ENCODE data around the gene ILF2. TPM values are rescaled to one million over a fixed set of nuclear protein-coding genes. Genes with fewer than 3 reads are reported as not detected.
A peak's percentile ranks its signal among the peaks of the same experiment; 100 is the strongest.

The ILF2 gene
- total and polyA plus RNA-seq, 2 of the 13 experiments (the other 11 are each of a cell fraction or from before 2014, with no cell fraction given) = 292 to 366 TPM

DNA sequence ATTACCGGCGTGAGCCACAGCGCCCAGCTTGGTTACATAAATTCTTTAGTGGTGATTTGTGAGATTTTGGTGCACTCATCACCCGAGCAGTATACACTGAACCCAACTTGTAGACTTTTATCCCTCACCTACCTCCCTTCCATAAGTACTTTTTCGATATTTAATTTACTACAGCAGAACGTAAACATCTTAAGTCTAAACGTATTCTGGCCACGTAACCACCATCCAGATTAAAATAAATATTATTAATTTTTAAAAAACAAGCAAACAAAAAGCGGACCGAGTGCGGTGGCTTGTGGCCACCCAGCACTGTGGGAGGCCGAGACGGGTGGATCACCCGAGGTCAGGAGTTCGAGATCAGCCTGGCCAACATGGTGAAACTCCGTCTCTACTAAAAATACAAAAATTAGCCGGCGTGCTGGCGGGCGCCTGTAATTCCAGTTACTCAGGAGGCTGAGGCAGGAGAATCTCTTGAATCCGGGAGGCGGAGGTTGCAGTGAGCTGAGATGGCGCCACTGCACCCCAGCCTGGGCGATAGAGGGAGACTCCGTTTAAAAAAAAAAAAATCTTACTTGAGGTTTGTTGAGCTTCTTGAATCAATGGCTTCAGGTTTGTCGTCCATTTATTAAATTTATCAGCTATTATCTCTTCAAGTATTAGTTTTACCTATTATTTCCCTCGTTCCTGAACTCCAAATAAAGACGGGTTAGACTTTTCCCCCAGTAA is 998 bp upstream of the ILF2 start (continued):
- TF ChIP-seq, protein P1, sequence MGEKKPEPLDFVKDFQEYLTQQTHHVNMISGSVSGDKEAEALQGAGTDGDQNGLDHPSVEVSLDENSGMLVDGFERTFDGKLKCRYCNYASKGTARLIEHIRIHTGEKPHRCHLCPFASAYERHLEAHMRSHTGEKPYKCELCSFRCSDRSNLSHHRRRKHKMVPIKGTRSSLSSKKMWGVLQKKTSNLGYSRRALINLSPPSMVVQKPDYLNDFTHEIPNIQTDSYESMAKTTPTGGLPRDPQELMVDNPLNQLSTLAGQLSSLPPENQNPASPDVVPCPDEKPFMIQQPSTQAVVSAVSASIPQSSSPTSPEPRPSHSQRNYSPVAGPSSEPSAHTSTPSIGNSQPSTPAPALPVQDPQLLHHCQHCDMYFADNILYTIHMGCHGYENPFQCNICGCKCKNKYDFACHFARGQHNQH (CRISPR knock-in tag; IDR thresholded peaks at IDR 0.05) = 0 out of 2 replicates have a peak, but pooled peaks have one; percentile 25
- TF ChIP-seq ZNF441 (CRISPR knock-in tag; IDR thresholded peaks at IDR 0.05; ENCODE audit: borderline replicate concordance) = peak; percentile 91

- H3K36me3 ChIP-seq (replicated peaks in 1 of 2; ENCODE audit: control insufficient read depth in 1 of 2, insufficient read depth in 2 of 2, low read length in 2 of 2) = peaks cover 18 to 38% of the 10 kb centered on the region in 2 experiments
- POLR2A ChIA-PET = interaction anchor here (2.1 kb wide), 1 partner anchor 36 kb away, joined by 9 read pairs; the partner anchor contains the start of gene CHTOP
- peak overlapping the region; percentile 78 for H3K27ac ChIP-seq (ENCODE audit: extremely low read length, insufficient read depth, low read length)
- CTCF ChIA-PET (ENCODE audit: low intra/inter-chr PET ratio, low total read pairs) = no interaction called here
- H3K4me3 ChIP-seq (replicated peaks in 1 of 3; ENCODE audit: insufficient read depth in 1 of 3, low read depth in 2 of 3, low read length in 3 of 3) = peak overlapping the region; percentile 65 to 83 (median 83)
- peak overlapping the region; percentile 96 for H3K9ac ChIP-seq (ENCODE audit: insufficient read depth, low read depth, low read length)
- intact Hi-C loops (cut with micrococcal nuclease; ENCODE audit: unreplicated experiment) = loop anchor here (5.0 kb wide), 2 partner anchors 38 to 57 kb away; partner anchors contain the start of genes CHTOP and INTS3
- no peaks in the 10 kb centered on the region for H4K20me1 ChIP-seq (ENCODE audit: insufficient read depth, low read length)
- in situ Hi-C loops (cut with HindIII; ENCODE audit: extremely low pct_ligation_motif_present, low pct_unique_long_range_greater_than_20kb) = no loop called here
- H3K4me1 ChIP-seq (ENCODE audit: insufficient read depth, low read length) = peaks cover 29% of the 10 kb centered on the region
- peak overlapping the region; percentile 81 for H3K4me2 ChIP-seq (ENCODE audit: low read depth, low read length)
- WGBS (ENCODE audit: low lambda C conversion rate) = 1% methylated on average over 20 of the region's 22 CpGs
- no peak overlapping the region for H2AFZ ChIP-seq (ENCODE audit: low read length)
- peaks cover 33% of the 10 kb centered on the region for H3K79me2 ChIP-seq (ENCODE audit: insufficient read depth, low read length)
- ATAC-seq = no peak; the same call in 2 of the 3 replicates
- TSS peak; percentile 88 for BruUV-seq (replicated peaks)
- FAIRE-seq = no peak
- DNase-seq (ENCODE audit: low spot score) = no peak
- no peaks in the 10 kb centered on the region for H3K9me3 ChIP-seq (ENCODE audit: low read length)
- H3K27me3 ChIP-seq (ENCODE audit: control insufficient read depth in 1 of 2, insufficient read depth in 2 of 2, low read length in 2 of 2) = no peaks in the 10 kb centered on the region; a peak in 1 of 5 replicates
- TF ChIP-seq ZNF563 (CRISPR knock-in tag; IDR thresholded peaks at IDR 0.05) (no peak), KMT2A (CRISPR knock-in tag; IDR thresholded peaks at IDR 0.05) (0 out of 2 replicates have a peak, but pooled peaks have one; percentile 6), ZFP36L2 (CRISPR knock-in tag; IDR thresholded peaks at IDR 0.05) (no peak), ZBTB3 (CRISPR knock-in tag; IDR thresholded peaks at IDR 0.05; ENCODE audit: borderline replicate concordance, low read depth) (peak; percentile 68; the same call in 1 of the 2 replicates), MTF2 (CRISPR knock-in tag; IDR thresholded peaks at IDR 0.05; ENCODE audit: borderline replicate concordance) (no peak), NR2C2 (CRISPR knock-in tag; IDR thresholded peaks at IDR 0.05; ENCODE audit: borderline replicate concordance) (0 out of 2 replicates have a peak, but pooled peaks have one; percentile 15), ZNF709 (CRISPR knock-in tag; IDR thresholded peaks at IDR 0.05) (0 out of 2 replicates have a peak, but pooled peaks have one; percentile 42), SAFB2 (CRISPR knock-in tag; IDR thresholded peaks at IDR 0.05; ENCODE audit: borderline replicate concordance, low read depth) (no peak)
- TF ChIP-seq, protein P2, sequence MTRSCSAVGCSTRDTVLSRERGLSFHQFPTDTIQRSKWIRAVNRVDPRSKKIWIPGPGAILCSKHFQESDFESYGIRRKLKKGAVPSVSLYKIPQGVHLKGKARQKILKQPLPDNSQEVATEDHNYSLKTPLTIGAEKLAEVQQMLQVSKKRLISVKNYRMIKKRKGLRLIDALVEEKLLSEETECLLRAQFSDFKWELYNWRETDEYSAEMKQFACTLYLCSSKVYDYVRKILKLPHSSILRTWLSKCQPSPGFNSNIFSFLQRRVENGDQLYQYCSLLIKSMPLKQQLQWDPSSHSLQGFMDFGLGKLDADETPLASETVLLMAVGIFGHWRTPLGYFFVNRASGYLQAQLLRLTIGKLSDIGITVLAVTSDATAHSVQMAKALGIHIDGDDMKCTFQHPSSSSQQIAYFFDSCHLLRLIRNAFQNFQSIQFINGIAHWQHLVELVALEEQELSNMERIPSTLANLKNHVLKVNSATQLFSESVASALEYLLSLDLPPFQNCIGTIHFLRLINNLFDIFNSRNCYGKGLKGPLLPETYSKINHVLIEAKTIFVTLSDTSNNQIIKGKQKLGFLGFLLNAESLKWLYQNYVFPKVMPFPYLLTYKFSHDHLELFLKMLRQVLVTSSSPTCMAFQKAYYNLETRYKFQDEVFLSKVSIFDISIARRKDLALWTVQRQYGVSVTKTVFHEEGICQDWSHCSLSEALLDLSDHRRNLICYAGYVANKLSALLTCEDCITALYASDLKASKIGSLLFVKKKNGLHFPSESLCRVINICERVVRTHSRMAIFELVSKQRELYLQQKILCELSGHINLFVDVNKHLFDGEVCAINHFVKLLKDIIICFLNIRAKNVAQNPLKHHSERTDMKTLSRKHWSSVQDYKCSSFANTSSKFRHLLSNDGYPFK (CRISPR knock-in tag; IDR thresholded peaks at IDR 0.05; ENCODE audit: borderline replicate concordance) = 0 out of 2 replicates have a peak, but pooled peaks have one; percentile 62
- TF ChIP-seq, protein P3, sequence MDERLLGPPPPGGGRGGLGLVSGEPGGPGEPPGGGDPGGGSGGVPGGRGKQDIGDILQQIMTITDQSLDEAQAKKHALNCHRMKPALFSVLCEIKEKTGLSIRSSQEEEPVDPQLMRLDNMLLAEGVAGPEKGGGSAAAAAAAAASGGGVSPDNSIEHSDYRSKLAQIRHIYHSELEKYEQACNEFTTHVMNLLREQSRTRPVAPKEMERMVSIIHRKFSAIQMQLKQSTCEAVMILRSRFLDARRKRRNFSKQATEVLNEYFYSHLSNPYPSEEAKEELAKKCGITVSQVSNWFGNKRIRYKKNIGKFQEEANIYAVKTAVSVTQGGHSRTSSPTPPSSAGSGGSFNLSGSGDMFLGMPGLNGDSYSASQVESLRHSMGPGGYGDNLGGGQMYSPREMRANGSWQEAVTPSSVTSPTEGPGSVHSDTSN (CRISPR knock-in tag; IDR thresholded peaks at IDR 0.05) = no peak
- TF ChIP-seq, protein P4, sequence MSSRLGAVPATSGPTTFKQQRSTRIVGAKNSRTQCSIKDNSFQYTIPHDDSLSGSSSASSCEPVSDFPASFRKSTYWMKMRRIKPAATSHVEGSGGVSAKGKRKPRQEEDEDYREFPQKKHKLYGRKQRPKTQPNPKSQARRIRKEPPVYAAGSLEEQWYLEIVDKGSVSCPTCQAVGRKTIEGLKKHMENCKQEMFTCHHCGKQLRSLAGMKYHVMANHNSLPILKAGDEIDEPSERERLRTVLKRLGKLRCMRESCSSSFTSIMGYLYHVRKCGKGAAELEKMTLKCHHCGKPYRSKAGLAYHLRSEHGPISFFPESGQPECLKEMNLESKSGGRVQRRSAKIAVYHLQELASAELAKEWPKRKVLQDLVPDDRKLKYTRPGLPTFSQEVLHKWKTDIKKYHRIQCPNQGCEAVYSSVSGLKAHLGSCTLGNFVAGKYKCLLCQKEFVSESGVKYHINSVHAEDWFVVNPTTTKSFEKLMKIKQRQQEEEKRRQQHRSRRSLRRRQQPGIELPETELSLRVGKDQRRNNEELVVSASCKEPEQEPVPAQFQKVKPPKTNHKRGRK (CRISPR knock-in tag; IDR thresholded peaks at IDR 0.05) = no peak
Observed at GRCh38 chr1:153670257-153670858, 435 bp downstream of the ILF2 start.
